ENCODE results near the gene POC1B.

The POC1B gene

DNA sequence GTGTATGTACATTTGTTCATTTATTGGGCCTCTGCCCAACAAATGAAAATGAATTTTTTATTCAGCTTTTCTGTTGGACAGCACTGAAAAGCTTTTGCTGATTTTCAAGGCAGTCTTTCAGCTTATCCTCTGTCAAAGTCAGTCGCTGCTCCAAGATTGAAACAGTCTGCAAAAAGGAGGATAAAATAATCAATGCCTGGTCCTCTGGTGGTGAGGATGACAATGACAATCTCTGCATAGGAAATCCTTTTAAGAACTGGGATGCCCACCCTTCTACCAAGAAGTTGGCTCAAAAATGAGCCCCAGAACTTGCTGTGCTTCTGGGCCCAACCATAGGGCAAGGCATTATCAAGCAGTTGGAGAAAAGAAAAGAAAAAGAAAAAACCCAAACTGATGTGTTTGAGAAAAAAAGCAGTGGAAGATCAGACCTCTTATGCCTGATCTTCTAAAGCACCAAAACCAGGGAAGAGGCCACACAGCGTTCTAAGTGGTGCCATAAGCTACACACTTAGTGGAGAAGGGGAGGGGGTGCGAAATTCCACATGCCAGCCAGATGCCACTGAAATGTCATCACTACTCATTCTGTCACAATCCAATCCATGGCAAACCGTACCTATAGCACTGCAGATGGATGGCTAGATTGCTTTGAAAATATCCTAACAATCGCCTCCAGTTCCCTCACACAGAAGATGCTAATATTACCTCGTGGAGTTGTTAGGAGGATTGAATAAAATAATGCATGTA, 104.6 kb downstream of the POC1B start:
- no peak for DNase-seq (ENCODE audit: low spot score)

DNA sequence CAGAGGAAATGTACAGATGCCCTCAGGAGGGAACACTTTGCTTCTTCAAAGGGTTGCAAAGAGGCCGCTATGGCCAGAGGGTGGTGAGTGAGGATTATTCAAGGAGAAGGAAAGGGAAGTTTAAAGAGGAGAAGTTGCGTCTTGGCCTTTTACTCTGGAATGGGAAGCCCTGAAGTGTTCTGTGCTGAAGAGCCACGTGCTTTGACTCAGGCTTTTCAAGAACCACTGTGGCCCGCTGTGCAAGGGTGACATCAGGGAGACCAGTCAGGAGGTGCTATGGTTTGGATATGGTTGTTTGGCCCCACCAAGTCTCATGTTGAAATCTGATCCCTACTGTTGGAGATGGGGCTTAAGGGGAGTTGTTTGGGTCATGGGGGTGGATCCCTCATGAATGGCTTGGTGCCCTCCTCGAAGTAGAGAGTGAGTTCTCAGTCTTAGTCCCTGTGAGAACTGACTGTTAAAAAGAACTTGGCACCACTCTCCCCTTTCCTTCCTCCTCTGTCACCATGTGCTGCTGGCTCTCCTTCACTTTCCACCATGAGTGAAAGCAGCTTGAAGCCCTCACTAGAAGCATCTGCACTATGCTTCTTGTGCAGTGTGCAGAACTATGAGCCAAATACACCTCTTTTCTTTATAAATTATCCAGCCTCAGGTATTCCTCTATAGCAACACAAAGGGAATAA, 107.5 kb downstream of the POC1B start:
- DNase-seq (ENCODE audit: low spot score) = no peak

DNA sequence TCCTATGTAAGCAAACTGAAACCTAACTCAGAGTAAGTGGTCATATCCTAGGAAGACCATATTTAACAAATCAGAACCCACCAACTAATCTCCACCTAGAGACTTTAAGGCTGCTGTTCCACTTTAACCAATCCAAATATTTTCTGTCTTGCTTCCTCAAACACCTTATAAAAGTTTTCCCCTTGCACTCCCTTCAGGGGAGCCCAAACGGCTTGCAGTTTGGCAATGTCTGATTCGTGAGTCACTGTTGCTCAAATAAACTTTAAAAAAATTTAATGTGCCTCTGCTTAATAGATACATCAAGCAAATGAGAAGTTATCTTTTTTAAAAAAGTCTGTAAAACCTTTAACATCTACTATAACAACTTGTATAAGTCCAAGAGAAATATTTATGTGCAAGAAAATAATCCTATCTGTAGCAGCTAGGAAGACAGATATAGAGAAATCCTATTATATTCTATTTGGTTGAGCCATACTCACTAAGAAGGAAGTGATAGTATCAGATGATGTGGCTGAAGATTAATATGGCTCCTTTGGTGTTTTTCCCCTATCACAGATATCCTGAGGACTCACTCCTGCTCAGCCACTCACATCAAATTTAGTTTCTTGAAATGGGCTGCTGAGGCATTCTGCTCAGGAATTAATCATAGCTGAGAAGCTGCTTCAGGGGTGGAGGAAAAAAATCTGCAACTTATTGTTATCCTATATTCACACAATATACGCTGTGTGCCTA, 108.4 kb downstream of the POC1B start:
- no peak for DNase-seq (ENCODE audit: low spot score)

DNA sequence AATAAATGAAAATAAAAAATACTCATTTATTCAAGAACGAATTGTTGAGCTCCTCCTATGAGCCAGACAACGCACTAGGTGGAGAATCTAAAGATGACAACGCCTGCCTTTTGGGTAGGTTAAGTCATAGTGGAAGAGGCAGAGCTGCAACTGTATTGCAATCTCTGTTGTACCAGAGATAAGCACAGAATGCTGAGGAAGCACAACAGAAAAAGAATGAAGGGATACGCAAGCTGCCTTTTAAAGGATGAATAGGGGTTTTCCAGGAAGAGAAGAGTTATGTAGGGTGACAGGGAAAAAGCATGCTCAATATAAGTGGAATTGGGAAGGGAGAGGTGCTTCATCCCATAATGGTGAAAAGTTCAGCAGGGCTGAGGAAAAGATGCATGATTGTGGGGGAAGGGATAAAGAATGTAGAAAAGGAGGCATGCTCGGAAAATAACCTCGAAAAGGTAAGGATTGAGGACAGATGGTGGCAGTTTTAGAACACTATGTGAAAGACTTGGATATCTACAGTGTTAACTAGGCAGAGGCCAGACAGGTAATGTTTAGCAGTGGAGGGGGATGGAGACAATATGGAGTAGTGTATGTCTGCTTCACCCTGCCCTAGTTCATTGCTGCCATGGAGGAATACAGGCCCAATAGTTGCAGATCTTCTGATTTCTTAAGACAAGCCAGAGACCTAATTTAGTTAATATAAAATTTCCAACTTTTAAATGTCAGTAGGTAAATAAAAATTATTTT, 109.6 kb downstream of the POC1B start:
- no peak for DNase-seq (ENCODE audit: low spot score)

DNA sequence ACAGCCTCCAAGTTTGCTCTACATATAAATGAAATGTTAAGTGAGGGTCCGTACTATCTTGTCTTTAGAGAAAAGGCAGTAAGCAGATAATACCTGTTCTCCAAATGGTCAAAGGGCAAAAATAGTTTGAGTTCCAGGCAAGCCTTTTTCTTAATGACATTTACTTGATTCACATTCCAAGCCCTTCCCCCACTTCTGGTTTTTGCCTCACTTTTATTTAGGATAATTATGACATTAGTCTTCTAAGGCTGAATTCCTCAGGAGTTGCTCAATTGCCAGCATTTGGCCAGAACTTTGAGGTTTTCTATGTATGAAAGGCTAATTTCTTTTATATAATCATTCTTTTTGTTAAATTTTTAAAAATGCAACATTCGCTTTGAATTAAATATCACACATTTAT, 111.0 kb downstream of the POC1B start:
- DNase-seq (ENCODE audit: low spot score) = no peak

DNA sequence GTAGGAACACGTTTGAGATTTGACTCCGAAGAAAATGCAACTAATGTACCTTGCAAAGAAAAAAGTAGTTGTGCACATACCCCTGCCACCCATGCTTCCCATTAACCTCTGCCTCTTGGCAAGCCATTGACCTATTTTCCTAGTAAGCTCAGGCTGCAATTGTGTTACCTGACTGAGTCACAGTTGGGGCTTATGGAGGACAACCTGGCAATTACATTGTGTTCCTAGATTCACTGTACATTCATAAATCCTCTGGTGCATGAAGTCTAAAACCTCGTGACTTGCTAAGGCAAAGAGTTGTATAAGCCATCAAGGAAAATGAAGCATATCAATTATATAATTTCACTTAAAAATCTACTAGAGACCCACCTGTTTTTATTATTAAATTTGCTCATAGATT, 111.5 kb downstream of the POC1B start:
- DNase-seq (ENCODE audit: low spot score) = no peak

DNA sequence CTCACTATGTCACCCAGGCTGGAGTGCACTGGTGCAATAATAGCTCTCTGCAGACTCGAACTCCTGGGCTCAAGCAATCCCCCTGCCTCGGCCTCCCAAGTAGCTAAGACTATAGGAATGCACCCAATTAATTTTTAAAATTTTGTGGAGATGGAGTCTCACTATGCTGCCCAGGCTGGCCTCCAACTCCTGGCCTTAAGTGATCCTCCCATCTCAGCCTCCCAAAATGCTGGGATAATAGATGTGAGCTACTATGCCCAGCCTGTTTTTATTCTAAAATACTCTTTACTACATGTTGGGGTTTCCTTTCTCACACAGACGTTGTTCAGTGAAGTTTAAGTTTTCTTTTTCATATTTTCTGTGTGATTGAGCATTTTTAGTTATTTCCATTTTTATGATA, 112.6 kb downstream of the POC1B start:
- no peak for DNase-seq (ENCODE audit: low spot score)

DNA sequence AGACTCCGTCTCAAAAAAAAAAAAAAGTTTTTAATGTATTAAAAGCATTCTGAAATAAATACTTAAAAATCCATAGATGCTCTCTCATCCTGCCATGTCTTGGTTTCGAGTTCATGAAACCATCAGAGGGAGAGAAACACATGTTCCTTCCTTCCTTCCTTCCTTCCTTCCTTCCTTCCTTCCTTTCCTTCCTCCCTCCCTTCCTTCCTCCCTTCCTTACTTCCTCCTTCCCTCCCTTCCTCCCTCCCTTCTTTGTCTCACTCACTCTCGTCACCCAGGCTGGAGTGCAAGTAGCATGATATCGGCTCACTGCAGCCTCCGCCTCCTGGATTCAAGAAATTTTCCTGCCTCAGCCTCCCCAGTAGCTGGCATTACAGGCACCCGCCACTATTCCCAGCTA, 113.2 kb downstream of the POC1B start:
- DNase-seq (ENCODE audit: low spot score) = no peak

DNA sequence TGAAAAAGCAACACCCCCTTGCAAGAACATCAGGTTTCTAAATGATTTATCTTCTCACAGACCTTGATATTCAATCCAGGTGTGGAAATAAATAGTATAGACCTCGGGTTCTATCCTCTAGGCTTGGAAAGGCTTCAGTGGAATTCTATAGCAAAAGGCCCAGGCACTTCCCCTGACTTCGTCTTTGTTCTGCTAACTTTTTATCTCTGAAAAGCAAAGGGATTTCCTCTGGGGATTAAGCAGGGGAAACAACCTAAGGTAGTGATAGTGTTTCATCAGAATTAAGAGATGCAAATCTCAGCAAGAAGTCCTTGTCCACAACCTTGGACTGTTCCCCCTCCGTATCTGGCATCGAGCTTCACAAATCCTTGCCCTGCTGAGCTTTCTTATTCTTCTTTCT, 114.0 kb downstream of the POC1B start:
- DNase-seq (ENCODE audit: low spot score) = no peak

DNA sequence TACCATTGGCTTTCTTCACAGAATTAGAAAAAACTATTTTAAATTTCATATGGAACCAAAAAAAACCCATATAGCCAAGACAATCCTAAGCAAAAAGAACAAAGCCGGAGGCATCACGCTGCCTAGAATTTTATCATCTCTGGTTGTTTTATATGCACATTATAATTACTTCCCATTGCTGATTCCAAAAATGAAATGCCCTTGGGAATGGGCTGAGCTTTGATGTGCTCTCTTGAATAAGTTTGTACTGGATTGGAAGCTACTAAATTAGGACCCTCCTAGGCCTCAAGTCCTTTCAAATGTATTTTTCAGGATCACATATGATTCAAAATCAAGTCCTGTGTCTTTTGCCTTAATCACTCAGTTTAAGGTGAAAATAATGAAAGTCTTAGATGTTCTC, 114.6 kb downstream of the POC1B start:
- DNase-seq (ENCODE audit: low spot score) = no peak

DNA sequence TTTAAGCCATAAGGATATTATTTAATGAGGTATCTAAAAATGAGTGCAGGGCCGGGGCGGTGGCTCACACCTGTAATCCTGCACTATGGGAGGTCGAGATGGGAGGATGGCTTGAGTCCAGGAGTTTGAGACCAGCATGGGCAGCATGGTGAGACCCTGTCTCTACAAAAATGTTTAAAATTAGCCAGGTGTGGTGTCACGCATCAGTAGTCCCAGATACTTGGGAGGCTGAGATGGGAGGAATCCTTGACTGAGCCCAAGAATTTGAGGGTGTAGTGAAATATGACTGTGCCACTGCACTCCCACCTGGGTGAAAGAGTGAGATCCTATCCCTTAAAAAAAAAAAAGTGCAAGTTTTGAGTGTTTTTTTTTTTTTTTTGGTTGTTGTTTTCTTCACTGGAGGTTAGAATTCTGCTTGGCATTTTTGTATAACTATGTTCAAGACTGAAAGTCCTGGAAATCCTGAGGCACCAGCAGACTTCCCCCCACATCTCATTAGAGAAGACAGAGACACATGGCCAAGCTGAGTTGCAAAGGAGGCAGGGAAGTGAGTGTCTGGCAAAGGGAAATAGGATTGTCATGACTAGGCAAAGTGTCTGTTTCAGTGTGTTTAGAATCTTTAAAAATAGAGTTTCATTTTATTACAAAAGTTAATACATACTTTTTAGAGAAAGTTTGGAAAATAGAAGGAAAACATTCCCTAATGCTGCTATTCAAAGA, 120.1 kb downstream of the POC1B start:
- DNase-seq (ENCODE audit: low spot score) = no peak

DNA sequence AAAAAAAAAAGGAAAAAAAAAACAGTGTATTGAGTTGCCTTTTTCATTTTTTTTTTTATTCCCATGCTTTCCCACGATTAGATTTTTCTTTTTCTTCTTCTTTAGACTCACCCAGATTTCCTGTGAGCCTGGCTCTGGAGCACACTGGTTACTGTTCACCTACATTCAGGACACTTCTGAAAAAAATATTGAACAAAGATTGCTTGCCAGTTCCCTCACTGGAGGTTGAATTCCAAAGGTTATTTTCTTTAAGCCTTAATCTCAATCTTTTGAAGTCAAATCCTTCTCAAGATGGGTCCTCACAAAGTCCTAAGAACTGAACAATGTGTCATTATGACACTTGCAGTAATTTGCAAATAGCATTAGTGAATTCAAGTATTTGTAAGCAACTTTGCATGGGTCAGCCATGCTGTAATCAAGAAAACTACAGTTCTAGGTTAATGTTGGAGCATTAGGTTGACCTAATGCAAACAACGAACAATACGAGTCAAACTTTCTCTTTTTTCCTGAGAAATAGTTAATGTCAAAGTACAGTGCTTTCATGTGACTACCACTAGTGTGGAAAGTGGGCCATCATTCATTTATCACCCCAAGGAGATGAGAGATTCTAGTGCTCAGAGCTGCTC, 124.3 kb downstream of the POC1B start:
- DNase-seq (ENCODE audit: low spot score) = no peak

DNA sequence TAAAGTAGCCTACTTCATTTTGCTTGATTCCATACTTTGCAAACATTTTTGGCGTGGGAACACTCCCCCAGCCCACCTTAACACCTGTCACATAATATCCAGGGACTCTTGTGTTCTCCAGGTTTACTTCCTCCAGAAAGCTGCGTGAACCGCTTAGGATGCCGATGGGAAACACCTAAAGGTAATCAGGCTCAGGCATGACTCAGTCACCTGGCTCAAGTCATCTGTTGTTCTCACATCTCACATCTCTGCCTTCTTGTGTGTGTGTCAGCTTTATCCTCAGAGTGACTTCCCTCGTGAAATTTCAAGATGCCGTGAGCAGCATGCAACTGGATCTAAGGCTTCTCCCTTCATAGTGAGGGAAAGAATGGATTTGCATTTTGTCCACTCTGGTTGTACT, 125.4 kb downstream of the POC1B start:
- DNase-seq (ENCODE audit: low spot score) = no peak

DNA sequence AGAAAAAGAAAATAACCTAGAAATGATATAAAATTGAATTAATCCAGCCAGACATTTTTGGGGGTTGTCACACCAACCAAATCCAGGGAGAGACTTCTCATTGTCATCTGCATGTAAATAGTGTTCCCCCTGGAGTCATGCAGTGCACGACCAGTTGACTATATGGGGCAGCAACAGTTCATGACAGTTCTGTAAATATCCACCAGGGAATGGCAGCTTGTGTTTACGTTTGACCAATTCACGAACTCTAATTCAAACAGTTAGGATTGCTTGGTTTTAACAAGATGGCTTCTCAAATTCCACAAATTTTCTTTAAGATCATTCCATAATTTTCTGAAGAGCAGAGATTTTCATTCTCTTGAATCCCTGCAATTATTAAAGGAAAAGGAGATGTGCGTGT, 130.1 kb downstream of the POC1B start:
- no peak for DNase-seq (ENCODE audit: low spot score)

DNA sequence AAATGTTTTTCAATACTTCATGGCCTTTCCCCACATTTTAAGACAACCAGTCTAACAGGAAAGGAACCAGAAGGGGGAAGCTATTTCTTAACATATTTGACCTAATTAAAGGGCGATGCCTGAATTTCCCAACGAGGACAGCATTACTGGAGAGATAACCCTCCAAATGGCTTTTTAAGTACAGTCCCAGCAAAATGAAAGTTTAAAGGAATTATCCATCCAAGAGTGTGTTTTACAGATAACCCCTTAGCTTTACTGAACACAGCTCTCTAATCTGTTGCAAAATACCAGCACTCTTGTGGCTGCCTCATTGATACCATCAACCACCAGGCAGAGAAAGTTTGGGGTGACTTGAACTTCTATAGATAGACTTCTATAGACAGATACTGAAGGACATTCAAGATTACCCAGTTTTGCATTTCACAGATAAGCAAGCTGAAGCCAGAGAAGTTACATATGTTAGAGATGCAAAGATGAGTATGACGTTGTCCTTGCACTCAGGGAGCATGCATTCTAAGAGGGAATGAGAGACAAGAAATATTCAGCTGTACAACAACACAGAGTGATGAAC, 132.2 kb downstream of the POC1B start:
- DNase-seq (ENCODE audit: low spot score) = no peak

DNA sequence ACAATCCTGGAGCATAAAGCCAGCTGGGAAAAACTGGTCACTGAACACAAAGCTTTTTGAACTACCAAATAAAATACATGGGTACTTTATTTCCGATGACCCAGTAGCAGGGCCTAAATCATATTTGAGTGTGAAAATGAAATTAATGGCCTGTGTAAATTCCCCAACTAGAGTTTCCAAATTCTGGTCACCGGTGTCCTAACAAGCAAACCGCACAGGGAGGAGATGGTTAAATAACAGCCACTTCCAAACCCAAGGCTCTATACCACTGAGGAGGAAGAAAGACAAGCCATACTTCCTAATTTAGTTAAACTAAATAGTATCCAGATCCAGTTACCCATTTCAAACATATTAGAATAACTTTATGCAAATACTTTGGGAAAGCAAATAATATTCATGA, 133.5 kb downstream of the POC1B start:
- no peak for DNase-seq (ENCODE audit: low spot score)

DNA sequence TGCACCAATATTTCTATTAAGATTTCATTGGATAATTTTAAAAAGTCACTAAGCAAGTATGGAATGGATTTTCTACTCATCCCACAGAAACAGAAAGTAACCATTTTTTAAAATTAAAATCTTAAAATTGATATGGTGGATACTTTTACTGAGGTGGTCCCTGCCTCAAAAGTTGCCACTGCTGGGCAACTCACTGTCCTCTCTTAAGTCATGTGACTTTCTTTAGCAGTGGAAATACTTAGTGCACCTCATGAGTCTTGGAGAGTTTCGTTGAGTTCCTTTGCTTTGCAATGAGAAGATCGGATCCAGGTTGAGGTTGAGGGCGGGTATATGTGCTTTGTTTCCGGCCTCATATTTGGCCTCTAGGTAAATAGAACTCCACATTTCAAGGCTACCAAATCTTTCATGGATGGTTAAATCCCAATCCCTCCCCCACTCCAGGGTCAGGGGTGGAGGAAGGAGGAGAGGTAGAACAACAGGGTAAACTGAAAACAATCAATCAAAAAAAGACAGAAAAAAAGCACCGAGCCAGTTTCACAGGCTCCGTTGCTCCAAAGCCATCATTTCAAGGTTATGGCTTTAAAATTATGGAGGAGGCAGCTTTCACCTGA, 134.0 kb downstream of the POC1B start:
- no peak for DNase-seq (ENCODE audit: low spot score)

DNA sequence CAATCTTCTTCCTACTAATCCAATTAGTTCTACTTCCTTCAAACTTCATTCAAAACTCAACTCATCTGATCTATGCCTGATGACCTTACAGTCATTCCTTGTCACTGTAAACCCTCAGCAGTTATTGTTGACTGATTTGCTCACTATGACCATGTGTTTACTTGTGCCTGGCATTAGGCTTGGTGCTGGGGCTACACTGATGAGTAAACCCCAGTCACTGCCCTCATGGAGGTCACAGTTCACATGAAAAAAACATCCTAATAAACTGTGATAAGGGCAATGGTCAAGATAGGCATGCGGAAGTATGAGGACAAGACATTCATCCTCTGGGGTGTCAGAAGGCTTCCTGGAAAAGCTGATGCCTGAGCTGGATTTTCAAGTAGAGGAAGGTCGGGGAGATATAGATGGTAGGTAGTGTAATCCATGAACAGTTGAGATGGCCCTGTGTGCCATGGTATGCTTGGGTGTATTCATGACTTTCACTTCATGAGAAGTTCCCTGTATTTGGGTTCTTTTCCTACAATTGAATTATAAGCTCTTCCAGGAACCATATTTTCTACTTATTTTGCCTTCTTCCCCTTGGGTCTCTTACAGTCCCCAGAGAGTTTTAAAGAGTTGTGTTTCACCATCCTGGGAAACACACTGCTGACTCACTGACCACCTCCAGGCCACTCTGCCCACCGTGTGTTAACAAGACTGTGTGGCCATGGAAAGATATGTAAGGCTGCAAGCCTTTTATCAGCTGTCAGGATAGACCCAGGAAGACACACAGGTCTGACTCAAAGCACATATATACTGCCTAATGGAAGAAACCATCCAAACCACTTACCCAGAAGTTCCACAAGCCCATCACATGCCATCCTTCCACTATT, 134.8 kb downstream of the POC1B start:
- DNase-seq (ENCODE audit: low spot score) = peak; percentile 30
